ENCODE measurements around the gene ANKRD11.
A peak's percentile ranks its signal among the peaks of the same experiment; 100 is the strongest.

The ANKRD11 gene

GRCh38 chr16:89408315-89408714 is 82.0 kb downstream of the ANKRD11 start:
- TF ChIP-seq CTCF (IDR thresholded peaks at IDR 0.05), result no peak
- no peak for TF ChIP-seq ZFX (IDR thresholded peaks at IDR 0.05; ENCODE audit: borderline replicate concordance)
- H3K27ac ChIP-seq, result peak overlapping the region; percentile 36; the same call in 1 of the 2 replicates

GRCh38 chr16:89407925-89408300 is 82.4 kb downstream of the ANKRD11 start:
- TF ChIP-seq ZFX (IDR thresholded peaks at IDR 0.05; ENCODE audit: borderline replicate concordance), result no peak
- TF ChIP-seq CTCF (IDR thresholded peaks at IDR 0.05), result no peak
- H3K27ac ChIP-seq, result peak overlapping the region; percentile 36; the same call in 1 of the 2 replicates

- peak overlapping the region; percentile 36; the same call in 1 of the 2 replicates for H3K27ac ChIP-seq
- TF ChIP-seq CTCF (IDR thresholded peaks at IDR 0.05) (no peak), ZFX (IDR thresholded peaks at IDR 0.05; ENCODE audit: borderline replicate concordance) (no peak)
These were observed 83.0 kb downstream of the ANKRD11 start for GRCh38 chr16:89407282-89407924.

- TF ChIP-seq ZFX (IDR thresholded peaks at IDR 0.05; ENCODE audit: borderline replicate concordance) (no peak), CTCF (IDR thresholded peaks at IDR 0.05) (no peak)
- H3K27ac ChIP-seq, result no peak overlapping the region
These were observed 84.0 kb downstream of the ANKRD11 start for GRCh38 chr16:89406277-89406888.

GRCh38 chr16:89404561-89404960 is 85.8 kb downstream of the ANKRD11 start:
- TF ChIP-seq ZFX (IDR thresholded peaks at IDR 0.05; ENCODE audit: borderline replicate concordance), result no peak
- no peak for TF ChIP-seq CTCF (IDR thresholded peaks at IDR 0.05)
- no peak overlapping the region for H3K27ac ChIP-seq

GRCh38 chr16:89402962-89403361 is 87.4 kb downstream of the ANKRD11 start:
- no peak overlapping the region for H3K27ac ChIP-seq
- no peak for TF ChIP-seq ZFX (IDR thresholded peaks at IDR 0.05; ENCODE audit: borderline replicate concordance)
- TF ChIP-seq CTCF (IDR thresholded peaks at IDR 0.05), result no peak

All from 22Rv1 (cell line).